Body of pancreas (tissue), 4 donors: ENCODE measurements around the gene CYREN.

Experiments used
- CTCF ChIP-seq, 7 experiments: fragments of 450-650 bp in 4 of 7; fragments of 200-600 bp in 3 of 7; sonication (generic) in 3 of 7; IDR thresholded peaks; one replicate each; pipeline ENCODE4 v1.5.1; 2016 to 2019; ENCODE audit warnings: antibody characterized with exemption in 7 of 7
- POLR2A ChIP-seq, 3 donors: fragments of 450-650 bp; IDR thresholded peaks; one replicate each; pipeline ENCODE4 v1.6.1; 2016; ENCODE audit warnings: antibody characterized with exemption in 3 of 3, mild to moderate bottlenecking in 2 of 3

- TF ChIP-seq CTCF (IDR thresholded peaks at IDR 0.05) (no peak), POLR2A (IDR thresholded peaks at IDR 0.05) (no peak)
These were observed 15.7 kb upstream of the CYREN start for GRCh38 chr7:135186261-135186540.
